OCI-LY3 (cell line): ENCODE measurements around the gene PDZD7.

Source experiments
- H2AFZ ChIP-seq: fragments of 200-600, 300-600 bp; shearing (Covaris generic); 2 replicates; pipeline ENCODE4 v1.6.0; 2014; ENCODE audit warnings: antibody characterized with exemption, low read depth, low read length
- H3K27ac ChIP-seq: fragments of 200-600, 300-600 bp; sonication (generic); 2 replicates; pipeline ENCODE4 v1.5.1; 2014; ENCODE audit warnings: mild to moderate bottlenecking, low read length, moderate library complexity, mixed read lengths
- H3K27me3 ChIP-seq: fragments of 200-600, 300-600 bp; sonication (generic); 2 replicates; pipeline ENCODE4 v1.6.1; 2014; ENCODE audit warnings: low read depth, low read length, mixed read lengths
- H3K36me3 ChIP-seq: fragments of 200-600, 300-600 bp; sonication (generic); replicated peaks from 2 replicates; pipeline ENCODE3; 2014; ENCODE audit warnings: low read depth, low read length, mixed read lengths
- H3K4me1 ChIP-seq: fragments of 300-600, 200-600 bp; sonication (generic); 2 replicates; pipeline ENCODE4 v1.6.1; 2014; ENCODE audit warnings: low read length, mixed read lengths
- H3K4me2 ChIP-seq: fragments of 200-600, 300-600 bp; sonication (generic); 2 replicates; pipeline ENCODE4 v1.6.1; 2014; ENCODE audit warnings: low read length, mixed read lengths
- H3K4me3 ChIP-seq: fragments of 300-600, 200-600 bp; sonication (generic); 2 replicates; pipeline ENCODE4 v1.5.1; 2014; ENCODE audit warnings: antibody characterized with exemption, mild to moderate bottlenecking, low read length, moderate library complexity
- H3K79me2 ChIP-seq: fragments of 300-600, 200-600 bp; shearing (Covaris generic); 2 replicates; pipeline ENCODE4 v1.6.1; 2014; ENCODE audit warnings: mild to moderate bottlenecking, low read length, mixed read lengths
- H3K9ac ChIP-seq: fragments of 300-600, 200-600 bp; shearing (Covaris generic); 2 replicates; pipeline ENCODE4 v1.6.0; 2014; ENCODE audit warnings: mild to moderate bottlenecking, low read length, moderate library complexity
- H3K9me3 ChIP-seq: fragments of 200-600, 300-600 bp; shearing (Covaris generic); 2 replicates; pipeline ENCODE4 v1.6.1; 2014; ENCODE audit warnings: low read length, mixed read lengths; ENCODE audit not compliant: insufficient read depth
- H4K20me1 ChIP-seq: fragments of 200-600, 300-600 bp; sonication (generic); 2 replicates; pipeline ENCODE4 v1.6.1; 2016; ENCODE audit warnings: low read length, mixed read lengths; ENCODE audit not compliant: insufficient read depth
- CTCF ChIP-seq: fragments of 200-600, 300-600 bp; sonication (generic); IDR thresholded peaks from 2 replicates; pipeline ENCODE4 v1.5.1; 2014; ENCODE audit warnings: antibody characterized with exemption, low read length, low read depth
- EZH2phosphoT487 ChIP-seq: fragments of 200-600 bp; shearing (Covaris generic); IDR thresholded peaks from 2 replicates; pipeline ENCODE4 v1.6.1; 2018; ENCODE audit warnings: antibody characterized with exemption, mixed run types, low read depth

The PDZD7 gene

GRCh38 chr10:101061624-101062231 is 30.8 kb upstream of the PDZD7 start, which contains the start of gene KAZALD1:
Gene KAZALD1 (plus strand): TSS chr10:101061989. CDS start chr10:101062593, 604 bp downstream.
- H3K36me3 ChIP-seq = no peaks in the 10 kb centered on the region
- H4K20me1 ChIP-seq = no peaks in the 10 kb centered on the region; the same call in 1 of the 2 replicates
- H3K9ac ChIP-seq = peak within 1 kb of the TSS; percentile 99
- H3K9me3 ChIP-seq = no peaks in the 10 kb centered on the region
- no peaks in the 10 kb centered on the region; the same call in 1 of the 2 replicates for H3K27me3 ChIP-seq
- H3K27ac ChIP-seq = peak within 1 kb of the TSS; percentile 85
- H3K79me2 ChIP-seq = peaks cover 11% of the 10 kb centered on the region
- H3K4me3 ChIP-seq = peak within 1 kb of the TSS; percentile 100
- peak within 1 kb of the TSS; percentile 91 for H3K4me2 ChIP-seq
- H3K4me1 ChIP-seq = peaks cover 36% of the 10 kb centered on the region
- peak within 1 kb of the TSS; percentile 100 for H2AFZ ChIP-seq
- TF ChIP-seq EZH2phosphoT487 (no peak), CTCF (no peak)

- Histone ChIP-seq H3K9ac (peak overlapping the region; percentile 99), H3K27ac (peak overlapping the region; percentile 85), H3K4me1 (peaks cover 34% of the 10 kb centered on the region), H3K4me2 (peak overlapping the region; percentile 91), H3K9me3 (no peaks in the 10 kb centered on the region), H2AFZ (peak overlapping the region; percentile 100), H3K4me3 (peak overlapping the region; percentile 100), H3K27me3 (no peaks in the 10 kb centered on the region; the same call in 1 of the 2 replicates), H4K20me1 (no peaks in the 10 kb centered on the region; the same call in 1 of the 2 replicates), H3K79me2 (peaks cover 11% of the 10 kb centered on the region), H3K36me3 (no peaks in the 10 kb centered on the region)
- TF ChIP-seq EZH2phosphoT487 (no peak), CTCF (no peak)
Measured at GRCh38 chr10:101060951-101061623, 30.2 kb upstream of the PDZD7 start.

- no peak for TF ChIP-seq EZH2phosphoT487
- TF ChIP-seq CTCF = peak; percentile 80
- H2AFZ ChIP-seq = peak overlapping the region; percentile 100
- peak overlapping the region; percentile 99 for H3K9ac ChIP-seq
- peaks cover 31% of the 10 kb centered on the region for H3K4me1 ChIP-seq
- H3K27me3 ChIP-seq = no peaks in the 10 kb centered on the region
- H3K27ac ChIP-seq = peak overlapping the region; percentile 85
- H3K9me3 ChIP-seq = no peaks in the 10 kb centered on the region
- peak overlapping the region; percentile 80 for H3K4me2 ChIP-seq
- peak overlapping the region; percentile 100 for H3K4me3 ChIP-seq
- peaks cover 11% of the 10 kb centered on the region for H3K79me2 ChIP-seq
- H4K20me1 ChIP-seq = no peaks in the 10 kb centered on the region; the same call in 1 of the 2 replicates
- H3K36me3 ChIP-seq = no peaks in the 10 kb centered on the region
Measured at GRCh38 chr10:101060036-101060950, 29.4 kb upstream of the PDZD7 start.
